ENCODE results near the gene CSNK1D.

GRCh38 chr17:82224666-82225065 lies 48.8 kb downstream of the CSNK1D start:
- TF ChIP-seq CTCF (IDR thresholded peaks at IDR 0.05; ENCODE audit: borderline replicate concordance, extremely low read depth, low read length, poor library complexity, severe bottlenecking) (no peak), EZH2 (IDR thresholded peaks at IDR 0.05; ENCODE audit: borderline replicate concordance, low read depth, low read length, severe bottlenecking) (no peak)
